HG03280 (cell line): ENCODE measurements around the gene ST6GAL2.

Source experiments
- ATAC-seq: cut with Tn5 transposase; IDR thresholded peaks from one replicate; pipeline ENCODE4 v1.9.1; 2021; ENCODE audit warnings: mild to moderate bottlenecking, moderate library complexity; ENCODE audit not compliant: unreplicated experiment

The ST6GAL2 gene

DNA sequence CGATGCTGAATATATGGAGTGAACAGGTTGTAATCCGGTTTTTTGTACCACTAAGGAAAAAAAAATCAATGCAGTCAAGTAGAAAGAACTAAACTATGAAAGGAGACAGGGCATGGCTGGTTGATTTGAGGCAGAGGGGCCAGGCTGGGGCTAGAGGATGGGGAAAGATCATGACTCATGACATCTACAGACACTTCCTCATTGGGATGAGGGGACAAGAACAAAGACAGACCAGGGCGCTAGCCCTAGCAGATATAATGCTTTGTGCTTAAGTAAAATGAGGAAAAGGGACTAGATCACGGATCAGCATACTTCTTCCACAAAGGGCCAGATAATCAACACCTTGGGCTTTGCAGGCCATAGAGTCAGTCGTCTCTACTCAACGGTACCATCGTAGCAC, 55.8 kb downstream of the ST6GAL2 start:
- ATAC-seq, result no peak

DNA sequence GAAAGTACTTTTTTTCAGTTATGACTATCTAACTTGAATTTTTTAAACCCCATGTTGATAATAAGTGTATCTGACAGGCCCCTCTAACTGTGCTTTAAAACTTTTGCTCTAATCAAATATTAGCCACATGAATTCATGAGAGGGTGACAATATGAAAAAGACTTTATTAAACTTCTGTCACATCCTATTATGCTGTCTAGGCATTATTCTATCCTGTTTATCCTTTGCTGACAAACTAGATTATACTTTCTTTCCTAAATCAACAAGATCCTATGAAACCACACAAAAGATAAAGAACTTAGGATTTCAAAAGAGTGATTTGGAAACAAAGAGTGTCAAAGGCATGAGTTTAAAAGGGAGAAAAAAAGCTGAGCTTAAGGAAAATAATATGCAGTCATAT, 57.8 kb downstream of the ST6GAL2 start:
- no peak for ATAC-seq

DNA sequence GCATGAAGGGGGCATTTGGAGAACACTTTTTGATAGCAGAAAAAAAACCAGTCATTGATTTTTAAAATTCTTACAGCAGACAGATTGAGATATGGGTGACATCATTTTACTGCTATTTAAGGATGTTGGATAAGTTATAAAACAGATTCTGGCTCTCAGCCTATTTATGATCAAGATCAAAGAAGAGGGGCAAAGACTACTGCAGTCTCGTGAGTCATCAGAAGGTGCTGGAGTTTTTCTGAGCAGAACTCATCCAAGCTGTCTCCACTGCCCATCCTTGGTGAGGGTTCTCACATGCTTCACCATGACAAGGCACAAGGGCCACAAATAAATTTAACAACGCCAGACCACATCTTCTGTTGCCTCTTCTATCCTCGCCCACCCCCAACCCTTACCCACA, 58.8 kb downstream of the ST6GAL2 start:
- no peak for ATAC-seq

DNA sequence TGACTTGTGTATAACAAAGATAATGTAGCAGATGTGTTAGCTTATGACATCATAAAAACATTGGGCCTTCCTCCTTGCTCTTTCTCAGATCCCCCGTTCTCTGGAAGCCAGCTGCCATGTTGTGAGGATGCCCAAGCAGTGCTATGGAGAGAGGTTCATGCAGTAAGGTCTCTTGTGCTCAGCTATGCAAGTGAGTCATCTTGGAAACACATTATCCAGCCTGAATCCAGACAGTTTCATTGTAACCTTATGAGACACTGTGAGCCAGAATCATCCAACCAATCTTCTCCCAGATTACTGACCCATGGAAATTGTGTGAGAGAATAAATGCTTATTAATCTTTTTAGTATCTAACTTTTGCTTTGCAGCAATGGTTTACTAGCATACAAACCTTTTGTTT, 60.8 kb downstream of the ST6GAL2 start:
- ATAC-seq, result no peak

DNA sequence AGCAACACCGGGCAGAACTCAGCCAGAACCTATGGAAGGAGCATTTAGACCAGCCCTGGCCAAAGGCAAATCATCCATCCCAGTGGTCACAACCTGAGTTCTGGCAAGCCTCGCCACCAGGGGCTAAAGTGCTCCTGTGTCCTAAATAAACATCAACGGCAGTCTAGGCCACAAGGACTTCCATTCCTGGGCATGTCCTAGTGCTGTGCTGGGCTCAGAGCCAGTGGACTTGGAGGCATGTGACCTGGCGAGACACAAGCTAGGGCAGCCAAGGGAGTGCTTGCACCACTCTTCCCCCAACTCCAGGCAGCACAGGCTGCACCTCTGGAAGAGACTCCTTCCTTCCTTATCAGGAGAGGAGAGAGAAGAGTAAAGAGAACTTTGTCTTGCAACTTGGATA, 69.0 kb downstream of the ST6GAL2 start:
- no peak for ATAC-seq

DNA sequence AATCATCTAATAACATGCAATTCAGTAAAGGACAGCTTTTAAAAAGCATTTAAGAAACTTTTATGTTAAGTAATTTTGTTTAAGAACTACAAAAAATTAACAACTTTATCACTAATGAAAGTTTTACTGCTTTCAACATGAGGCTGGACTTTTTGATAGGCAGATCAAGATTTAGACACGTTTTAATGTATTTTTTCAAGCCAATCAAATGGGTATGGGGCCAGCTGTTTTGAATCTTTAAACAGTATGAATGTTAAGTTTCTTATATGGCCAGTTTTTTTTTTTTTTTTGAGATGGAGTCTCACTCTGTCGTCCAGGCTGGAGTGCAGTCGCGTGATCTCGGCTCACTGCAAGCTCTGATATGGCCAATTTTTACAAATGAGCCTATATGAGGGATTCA, 73.1 kb downstream of the ST6GAL2 start:
- ATAC-seq, result no peak

DNA sequence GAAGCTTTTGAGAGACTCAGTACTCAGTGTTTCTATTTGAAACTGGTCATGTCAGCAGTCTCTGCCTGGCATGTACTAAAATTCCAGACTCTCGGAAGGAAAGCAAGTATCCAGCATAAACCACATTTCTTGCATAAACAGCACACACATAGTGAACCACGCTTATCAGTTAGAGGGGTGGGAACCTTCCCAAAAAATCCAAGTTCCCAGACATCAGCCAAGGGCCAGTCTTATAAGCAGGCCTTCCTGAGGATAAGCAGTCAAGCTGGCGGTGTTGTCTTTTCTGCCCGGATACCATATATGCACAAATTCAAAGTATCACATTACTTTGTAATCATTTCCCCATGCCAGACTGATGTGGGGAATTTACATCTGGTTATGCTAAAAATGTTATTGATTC, 73.6 kb downstream of the ST6GAL2 start:
- ATAC-seq, result no peak

DNA sequence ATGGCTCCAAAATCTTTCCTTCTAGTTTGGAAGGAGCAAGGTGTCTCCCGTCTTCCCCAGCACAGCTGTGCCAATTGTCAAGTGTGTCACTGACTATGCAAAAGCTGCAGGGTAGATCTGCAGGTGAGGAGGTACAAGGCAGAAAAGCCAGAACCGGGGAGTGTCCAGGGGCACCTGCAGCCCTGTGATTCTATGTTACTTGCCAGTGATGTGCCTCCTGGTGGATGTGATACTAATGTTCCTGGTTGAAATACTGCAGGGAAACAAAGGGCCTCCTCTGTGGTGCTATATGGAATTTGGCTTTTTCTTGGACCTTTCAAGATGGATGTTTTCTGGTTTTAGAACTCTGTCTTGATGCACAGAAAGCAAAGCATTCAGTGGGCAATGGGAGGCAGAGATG, 80.3 kb downstream of the ST6GAL2 start:
- no peak for ATAC-seq

DNA sequence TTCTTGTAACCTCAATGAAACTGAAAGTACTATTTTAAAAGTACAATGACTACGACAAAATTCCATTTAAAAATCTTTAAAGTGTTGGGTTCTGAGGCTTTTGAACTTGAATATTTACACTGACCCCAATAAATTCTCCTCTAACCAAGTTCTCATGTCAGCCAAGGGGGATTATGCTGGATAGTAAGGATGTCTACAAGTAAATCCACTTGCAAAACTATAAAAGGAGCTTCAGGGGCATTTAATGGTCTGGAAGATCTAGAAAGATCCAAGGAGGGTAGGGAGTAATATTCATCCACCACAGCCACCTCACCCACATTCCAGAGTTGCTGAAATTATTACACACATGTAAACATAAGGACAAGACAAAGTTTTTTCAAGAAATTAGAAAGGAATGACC, 81.8 kb downstream of the ST6GAL2 start:
- no peak for ATAC-seq

DNA sequence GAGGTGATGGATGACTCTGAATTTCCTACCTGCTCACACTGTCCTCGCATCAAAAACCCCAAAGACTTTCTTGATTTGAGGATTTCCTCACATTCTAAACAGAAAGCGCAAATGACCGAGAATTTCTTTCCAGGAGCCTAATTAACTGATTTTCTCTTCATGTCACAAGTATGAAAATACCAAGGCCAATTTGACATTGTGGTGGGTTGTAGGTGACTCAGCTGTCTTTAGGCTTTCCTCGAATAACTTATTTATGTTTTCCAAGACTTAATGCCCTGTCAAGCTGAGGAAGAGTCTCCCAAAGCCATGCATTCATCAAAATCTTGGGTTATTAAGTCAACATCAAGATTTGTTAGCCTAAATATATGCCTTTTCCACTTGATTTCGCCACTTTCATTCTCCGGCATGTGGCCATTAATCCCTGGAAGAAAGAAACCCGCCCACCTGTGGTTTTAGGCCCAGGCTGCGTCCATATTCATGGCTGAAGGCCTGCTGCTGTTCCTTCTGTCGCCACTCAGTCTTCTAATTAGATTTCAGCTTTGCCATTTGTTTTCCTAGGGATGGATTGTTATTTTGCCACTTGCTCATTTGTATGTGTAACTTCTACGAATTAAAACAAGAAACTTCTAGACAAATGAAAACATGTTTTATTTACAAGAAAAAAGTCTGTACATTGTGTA, 84.9 kb downstream of the ST6GAL2 start:
- ATAC-seq, result no peak

DNA sequence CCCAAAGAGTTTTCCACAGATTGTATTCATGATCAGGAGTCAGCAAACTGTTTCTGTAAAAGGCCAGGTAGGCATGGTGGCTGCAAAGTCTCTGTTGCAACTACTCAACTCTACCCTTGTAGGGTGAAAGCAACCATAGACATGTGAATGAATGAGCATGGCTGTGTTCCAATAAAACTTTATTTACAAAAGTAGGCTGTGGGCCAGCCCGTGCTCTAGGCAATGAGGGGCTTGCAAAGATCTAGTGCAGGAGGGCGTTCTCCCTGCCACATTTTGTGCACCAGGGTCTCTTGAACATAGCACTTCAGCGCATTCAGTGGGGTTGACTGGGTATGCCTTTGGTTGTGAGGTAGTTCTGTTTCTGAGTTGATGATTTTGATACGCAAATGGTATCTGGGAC, 85.8 kb downstream of the ST6GAL2 start:
- no peak for ATAC-seq

DNA sequence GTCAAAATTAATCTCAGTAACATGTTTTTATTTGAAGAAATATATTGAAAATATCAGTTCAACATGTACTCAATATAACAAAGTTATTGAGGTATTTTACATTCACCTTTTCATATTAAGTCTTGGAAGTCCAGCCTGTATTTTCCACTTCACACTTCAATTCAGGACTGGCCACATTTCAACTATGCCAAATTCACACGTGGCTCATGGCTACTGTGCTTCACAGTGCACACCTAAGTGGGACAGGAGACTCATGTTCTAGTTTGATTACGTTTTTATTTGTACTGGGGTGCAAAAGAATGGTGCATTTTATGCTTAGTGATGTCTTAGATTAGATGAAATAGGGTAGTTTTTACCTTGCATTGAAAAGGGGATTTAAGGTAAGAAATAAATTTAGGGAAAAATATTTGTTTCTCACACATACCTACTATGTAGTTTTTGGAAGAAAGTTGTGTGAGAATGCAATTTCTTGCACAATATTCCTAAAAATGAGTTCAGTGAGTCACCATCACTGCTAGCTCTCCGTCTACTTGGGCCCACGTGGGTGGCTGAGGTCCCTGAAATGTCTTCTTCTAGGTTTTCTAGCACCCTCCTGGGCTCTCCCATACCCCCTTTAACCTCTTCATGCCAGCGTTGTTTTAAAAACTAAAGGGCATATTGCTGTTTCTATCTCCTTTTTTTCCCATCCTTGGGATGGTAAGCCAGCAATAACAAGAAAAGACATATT, 87.0 kb downstream of the ST6GAL2 start:
- no peak for ATAC-seq

DNA sequence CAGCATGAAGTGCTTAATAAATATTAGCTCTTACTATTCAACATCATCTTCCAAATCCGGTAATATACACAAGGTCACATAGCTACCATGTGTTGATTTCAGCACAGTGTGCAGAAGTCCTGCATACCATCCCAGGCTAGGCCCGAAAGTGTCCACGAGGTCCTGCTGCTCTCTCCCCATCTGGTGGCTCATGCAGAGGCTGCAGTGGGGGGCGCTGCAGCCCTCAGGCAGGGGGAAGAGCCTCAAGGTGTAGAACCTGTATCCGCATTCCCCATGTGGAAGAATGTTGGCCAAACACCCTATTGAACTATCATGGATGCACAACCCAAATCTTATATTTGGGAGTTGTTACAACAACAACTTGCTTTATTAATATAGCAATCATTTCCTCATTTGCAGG, 88.5 kb downstream of the ST6GAL2 start:
- no peak for ATAC-seq

DNA sequence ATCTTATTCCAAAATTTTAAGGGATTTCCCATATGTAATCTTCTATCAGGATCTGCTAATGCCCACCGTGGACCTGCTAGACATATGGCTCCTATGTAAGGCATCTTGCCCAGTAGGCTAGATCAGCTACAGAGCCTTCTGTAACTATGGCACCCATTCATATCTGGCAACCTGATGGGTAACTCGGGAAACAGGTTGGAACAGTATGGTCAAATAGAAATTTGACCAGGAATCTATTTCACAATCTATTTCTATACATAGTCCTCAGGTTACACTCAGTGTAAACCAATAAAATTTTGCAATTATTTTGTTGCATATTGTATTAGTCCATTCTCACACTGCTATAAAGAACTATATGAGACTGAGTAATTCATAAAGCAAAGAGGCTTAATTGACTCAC, 93.3 kb downstream of the ST6GAL2 start:
- no peak for ATAC-seq

DNA sequence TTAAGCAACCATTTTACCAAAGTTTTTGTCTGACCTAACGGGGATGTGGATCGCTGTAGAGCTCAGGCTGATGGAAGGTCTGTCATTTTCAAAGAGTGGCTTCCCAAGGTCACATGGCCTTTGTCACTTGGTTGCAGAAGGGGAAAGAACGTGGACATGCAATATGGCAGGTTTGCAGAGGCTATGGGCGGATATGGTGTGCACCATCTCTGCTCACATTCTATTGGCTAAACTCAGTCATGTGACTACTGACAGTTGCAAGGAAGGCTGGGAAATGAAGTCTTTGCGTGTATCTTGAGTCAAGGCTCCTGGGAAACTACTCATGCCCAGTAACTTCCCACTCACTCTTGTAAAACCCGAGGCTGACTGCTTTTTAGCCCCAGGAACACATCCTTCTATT, 96.8 kb downstream of the ST6GAL2 start:
- ATAC-seq, result no peak

DNA sequence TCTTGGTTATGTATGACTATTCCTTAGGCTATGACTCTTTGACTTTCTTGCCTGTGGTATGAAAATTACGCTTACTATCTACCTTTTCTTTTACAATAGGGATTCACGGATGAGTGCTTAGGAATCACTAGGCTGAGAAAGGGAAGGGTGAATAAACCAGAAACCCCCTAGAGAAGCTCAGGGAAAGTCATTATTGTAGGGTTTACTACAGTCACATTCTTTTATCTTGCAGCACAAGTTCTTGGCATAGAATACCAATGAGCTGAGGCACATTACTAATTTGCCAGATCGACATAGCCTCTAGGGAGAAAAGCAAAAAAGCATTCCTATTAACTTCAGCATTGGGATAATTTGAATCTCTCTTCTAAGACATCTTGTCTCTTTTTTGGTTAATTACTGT, 103.3 kb downstream of the ST6GAL2 start:
- ATAC-seq, result no peak

DNA sequence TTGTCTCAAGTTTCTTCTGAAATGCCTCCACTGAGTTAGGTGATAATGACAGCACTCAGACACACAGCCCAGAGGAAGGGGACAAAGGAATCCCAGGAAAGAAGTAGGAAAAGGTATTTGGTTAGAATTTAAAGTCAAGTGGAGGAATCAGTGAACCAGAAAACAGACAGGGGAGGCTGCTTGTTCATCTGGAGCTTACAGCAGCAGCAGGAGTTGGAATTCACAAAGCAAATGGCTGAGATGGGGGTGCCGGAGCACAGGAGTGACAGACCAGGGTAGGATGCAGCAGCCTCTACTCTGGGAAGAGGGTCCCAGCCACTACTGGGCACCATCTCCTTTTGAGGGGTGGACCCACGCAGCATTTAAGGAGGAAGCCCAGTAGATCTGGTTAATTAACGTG, 104.8 kb downstream of the ST6GAL2 start:
- ATAC-seq, result no peak

DNA sequence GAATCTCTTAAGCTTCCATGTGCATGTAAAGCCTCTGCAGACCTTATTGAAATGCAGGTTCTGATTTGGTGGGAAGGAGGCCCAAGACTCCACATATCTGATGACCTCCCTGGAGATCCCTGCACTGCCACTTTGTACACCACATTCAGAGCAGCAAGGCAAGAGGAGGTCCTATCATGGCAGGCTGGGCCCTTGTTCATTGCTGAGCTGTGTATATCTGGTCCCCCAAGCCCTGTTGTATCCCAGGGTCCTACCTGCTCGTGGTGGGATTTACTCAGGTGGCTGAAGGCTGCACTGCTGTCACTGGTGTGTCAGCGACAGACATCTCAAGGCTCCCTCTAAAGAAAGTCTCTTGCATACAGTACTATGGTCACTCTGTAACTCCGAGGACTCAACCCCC, 114.2 kb downstream of the ST6GAL2 start:
- no peak for ATAC-seq

DNA sequence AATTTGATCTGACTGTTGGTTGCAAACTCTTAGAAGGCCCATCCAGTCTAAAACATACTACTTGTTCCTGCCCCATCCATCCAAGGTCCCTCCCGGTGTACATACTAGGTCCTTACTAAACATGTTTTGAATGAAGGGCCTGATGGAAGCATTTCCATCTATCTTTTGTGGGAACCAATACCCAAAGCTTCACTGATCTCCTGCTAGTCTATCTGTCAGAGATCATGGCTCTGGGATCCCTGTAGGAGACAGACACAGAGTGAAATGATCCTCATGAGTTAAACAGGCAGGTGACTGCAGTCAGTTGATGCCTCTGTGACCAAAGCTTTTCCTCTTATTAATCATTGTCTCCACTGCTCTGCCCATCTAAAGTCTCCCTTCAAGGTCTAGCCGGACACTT, 115.0 kb downstream of the ST6GAL2 start:
- no peak for ATAC-seq

DNA sequence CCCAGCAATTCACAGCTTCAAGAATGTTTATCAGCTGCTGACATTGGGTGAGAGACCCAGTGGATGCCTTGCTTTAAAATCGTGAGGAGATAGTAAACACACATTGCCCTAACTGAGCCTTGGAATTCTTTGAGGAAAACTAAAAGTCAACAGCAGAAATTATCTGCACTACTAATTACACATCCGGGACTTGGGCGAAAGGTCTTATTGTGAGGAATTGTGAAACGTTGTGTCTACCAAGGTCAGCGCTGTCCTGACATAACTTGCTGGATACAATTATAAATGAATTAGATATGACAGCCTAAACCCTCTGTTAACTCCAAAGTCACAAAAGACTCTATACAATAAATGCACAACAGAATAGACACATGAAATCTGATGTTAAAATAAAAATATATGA, 121.4 kb downstream of the ST6GAL2 start:
- no peak for ATAC-seq

DNA sequence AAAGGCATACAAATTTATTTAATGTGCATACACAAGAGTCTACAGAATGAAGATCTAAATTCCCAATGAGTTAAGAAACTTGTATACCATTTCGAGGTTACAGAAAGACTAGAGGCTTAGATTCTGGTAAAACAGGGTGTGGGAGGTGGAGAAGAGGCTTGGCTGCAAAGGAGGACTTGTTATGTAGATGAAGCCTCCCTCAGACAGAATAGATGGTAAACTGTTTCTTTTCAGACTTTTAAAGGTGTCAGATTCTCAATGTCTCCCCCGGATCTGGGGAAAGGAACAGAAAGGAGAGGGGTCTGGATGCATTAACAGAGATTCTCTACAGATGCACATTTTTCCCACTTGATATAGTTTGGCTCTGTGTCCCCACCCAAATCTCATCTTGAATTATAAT, 126.0 kb downstream of the ST6GAL2 start:
- ATAC-seq, result no peak

DNA sequence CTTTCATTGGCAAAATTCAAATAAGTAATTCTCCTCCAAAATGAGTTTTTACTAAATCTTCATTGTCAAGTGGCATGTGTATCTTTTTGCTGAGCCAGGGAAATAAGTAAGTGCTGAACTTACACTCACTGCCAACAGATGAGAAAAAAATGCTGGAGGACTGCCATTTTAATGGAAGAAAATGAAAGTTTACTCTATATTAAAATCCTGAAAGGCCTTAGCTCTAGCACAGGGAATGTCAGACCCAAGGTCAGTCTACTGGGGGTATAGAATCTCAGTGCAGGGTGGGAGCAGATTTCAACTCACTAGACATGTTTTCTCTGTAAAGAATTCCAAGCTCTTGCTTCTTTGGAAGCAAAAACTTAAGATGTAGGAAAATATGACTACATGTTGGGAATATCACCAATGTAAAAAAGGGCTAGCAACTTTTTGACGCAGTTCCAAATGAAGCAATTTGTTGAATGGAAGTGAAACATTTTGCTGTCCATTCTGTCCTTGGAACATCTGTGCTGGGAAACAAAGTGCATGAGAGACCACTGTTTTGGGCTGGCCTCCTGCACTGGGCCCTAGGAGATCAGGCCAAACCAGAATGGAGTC, 127.0 kb downstream of the ST6GAL2 start:
- no peak for ATAC-seq
